HG02840 (cell line): Measurements from ENCODE around the gene PRIM2.
"Not testable (repeated sequence)": the region's sequence is repeated elsewhere in the genome, so short reads cannot be mapped to it uniquely, and the experiment has no call there.

Experiments
- ATAC-seq: cut with Tn5 transposase; IDR thresholded peaks from one replicate; pipeline ENCODE4 v1.9.1; 2021; ENCODE audit warnings: mild to moderate bottlenecking, moderate library complexity, moderate number of reproducible peaks; ENCODE audit not compliant: unreplicated experiment, low FRiP score

Gene PRIM2

GRCh38 chr6:57358319-57358718, 40.9 kb downstream of the PRIM2 start:
- ATAC-seq, result not testable (repeated sequence)

GRCh38 chr6:57359766-57360165, 42.3 kb downstream of the PRIM2 start:
- not testable (repeated sequence) for ATAC-seq

- not testable (repeated sequence) for ATAC-seq
These were observed 44.9 kb downstream of the PRIM2 start for GRCh38 chr6:57362340-57362739.

GRCh38 chr6:57365076-57365583, 47.7 kb downstream of the PRIM2 start:
- ATAC-seq, result not testable (repeated sequence)

DNA sequence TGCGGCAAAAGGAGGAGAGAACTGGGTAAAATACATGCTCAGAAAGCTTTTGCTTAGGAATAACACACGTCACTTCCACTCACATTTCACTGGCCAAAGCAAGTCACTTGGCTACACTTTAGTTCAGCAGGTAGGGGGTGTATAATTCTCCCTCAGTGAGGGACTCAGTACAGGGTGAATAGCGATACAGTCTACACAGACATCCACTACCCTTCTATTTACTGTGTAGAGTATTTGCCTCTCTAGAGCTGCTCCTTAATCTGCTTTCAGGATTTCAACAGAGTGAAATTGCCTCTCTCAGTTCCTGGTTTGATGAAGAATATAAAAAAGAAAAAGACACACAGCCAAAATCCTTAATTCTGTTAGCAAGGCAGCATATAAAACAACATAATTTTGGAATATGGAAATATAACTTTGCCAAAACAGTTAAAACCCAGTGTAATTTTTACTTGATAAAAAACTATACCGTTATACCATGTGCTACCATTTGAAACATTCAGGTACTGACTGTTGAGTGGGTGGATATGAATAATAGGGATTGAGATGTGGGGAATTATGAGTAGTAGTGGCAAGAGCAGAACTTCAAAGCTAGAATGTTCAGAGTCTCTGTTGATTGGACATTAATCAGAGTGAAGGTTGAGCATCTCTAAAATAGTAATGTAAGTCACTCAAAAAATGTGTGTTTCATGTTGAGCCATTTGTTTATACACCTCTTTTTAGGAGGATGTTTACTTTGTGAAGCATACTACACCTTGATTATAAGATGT, 51.7 kb downstream of the PRIM2 start:
- ATAC-seq, result not testable (repeated sequence)

- ATAC-seq, result not testable (repeated sequence)
These were observed 54.3 kb downstream of the PRIM2 start for GRCh38 chr6:57371779-57372178.

DNA sequence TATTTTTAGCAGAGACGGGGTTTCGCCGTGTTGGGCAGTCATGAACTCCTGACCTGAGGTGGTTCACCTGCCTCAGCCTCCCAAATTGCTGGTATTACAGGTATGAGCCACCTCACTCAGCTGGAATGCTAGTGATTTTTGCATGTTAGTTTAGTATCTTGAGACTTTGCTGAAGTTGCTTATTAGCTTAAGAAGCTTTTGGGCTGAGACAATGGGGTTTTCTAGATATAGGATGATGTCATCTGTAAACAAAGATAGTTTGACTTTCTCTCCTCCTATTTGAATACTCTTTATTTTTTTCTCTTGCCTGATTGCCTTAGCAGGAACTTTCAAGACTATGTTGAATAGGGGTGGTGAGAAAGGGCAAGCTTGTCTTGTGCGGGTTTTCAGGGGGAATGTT, 57.3 kb downstream of the PRIM2 start:
- not testable (repeated sequence) for ATAC-seq

DNA sequence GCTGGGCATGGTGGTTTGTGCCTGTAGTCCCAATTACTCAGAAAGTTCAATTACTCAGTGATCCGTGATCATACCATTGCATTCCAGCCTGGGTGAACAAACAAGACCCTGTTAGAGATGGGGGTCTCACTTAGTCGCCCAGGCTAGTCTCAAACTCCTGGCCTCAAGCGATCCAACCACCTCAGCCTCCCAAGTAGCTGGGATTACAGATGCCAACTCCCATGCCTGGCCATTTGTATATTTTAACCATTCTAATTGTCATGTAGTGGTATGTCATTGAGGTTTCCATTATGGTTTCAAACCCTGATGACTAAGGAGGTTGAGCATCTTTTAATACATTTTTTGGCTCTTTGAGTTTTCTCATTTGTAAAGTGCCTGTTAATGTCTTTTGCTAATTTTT, 58.7 kb downstream of the PRIM2 start:
- ATAC-seq, result not testable (repeated sequence)

GRCh38 chr6:57389038-57389592, 71.7 kb downstream of the PRIM2 start:
- not testable (repeated sequence) for ATAC-seq

DNA sequence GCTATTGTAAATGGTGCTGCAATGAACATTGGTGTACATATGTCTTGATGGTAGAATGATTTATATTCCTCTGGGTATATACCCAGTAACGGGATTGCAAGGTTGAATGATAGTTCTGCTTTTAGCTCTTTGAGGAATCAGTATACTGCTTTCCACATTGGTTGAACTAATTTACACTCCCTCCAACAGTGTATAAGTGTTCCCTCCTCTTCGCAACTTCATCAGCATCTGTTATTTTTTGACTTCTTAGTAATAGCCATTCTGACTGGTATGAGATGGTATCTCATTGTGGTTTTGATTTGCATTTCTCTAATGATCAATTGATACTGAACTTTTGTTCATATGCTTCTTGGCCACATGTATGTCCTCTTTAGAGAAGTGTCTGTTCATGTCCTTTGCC, 73.4 kb downstream of the PRIM2 start:
- not testable (repeated sequence) for ATAC-seq

DNA sequence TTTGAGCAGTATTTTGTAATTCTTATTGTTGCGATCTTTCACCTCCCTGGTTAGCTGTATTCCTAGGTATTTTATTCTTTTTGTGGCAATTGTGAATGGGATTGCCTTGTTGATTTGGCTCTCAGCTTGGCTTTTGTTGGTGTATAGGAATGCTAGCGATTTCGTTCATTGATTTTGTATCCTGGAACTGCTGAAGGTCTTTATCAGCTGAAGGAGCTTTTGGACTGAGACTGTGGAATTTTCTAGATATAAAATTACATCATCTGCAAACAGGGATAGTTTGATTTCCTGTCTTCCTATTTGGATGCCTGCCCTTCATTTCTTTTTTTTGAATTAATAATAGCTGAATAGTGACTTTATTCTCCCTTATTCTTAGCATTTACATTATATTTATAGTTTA, 74.6 kb downstream of the PRIM2 start:
- not testable (repeated sequence) for ATAC-seq

- ATAC-seq, result not testable (repeated sequence)
These were observed 101.9 kb downstream of the PRIM2 start for GRCh38 chr6:57419341-57419740.

- no peak for ATAC-seq
These were observed 104.1 kb downstream of the PRIM2 start for GRCh38 chr6:57421503-57421902.

DNA sequence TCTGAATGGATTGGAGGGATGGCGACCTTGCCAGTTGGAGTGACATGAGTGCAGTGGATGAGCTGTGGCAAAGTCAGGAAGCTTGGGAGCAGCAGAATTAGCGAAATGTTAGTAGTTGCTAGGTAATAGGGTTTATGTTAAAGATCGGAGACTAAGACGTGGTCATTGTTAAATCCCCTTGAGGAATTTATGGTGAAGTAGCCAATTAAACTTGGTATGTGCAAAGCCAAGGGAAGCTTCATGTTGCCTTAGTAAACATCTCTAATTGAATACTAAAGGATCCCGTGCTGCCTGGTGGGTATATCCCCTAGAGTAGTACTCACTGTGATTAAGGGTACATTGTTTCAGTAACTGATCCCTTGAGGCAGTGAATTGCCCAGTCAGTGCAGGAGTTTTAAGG, 106.0 kb downstream of the PRIM2 start:
- ATAC-seq, result no peak

DNA sequence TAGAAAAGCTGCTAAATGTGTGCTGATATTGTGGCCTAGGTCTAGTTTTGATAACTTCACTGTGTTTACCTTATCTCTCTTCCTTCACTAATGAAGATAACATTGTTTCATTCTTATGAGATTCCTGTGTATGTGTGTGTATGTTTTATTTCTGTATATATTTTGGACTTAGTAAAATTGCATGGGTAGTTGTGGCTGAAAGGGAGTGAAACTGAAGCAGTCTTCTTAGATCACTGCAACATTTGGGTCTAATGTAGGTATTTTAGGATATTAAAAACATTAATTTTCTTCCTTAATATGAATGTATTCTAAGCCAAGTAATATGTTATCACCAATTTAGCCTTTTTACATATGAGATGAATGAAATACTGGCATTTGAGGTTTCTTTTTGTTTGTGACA, 114.3 kb downstream of the PRIM2 start:
- not testable (repeated sequence) for ATAC-seq

DNA sequence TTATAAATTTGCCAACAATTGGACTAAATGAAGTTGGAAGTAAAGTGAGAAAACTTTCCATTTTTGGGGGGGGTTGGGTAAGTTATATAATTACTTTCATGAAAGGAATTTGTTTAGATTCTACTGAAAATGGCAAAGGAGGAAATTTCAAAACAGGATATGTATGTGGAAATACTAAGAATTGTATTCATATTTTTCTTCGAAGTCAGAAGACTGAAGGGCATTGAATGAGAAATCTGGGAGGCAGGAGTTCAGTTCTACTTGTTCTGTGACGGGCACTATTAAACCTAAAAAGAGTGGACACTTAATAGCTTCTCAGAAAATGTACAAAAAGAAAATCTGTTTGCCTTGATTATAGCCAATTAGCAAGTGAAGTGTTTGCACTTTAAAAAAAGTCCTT, 114.7 kb downstream of the PRIM2 start:
- ATAC-seq, result no peak

DNA sequence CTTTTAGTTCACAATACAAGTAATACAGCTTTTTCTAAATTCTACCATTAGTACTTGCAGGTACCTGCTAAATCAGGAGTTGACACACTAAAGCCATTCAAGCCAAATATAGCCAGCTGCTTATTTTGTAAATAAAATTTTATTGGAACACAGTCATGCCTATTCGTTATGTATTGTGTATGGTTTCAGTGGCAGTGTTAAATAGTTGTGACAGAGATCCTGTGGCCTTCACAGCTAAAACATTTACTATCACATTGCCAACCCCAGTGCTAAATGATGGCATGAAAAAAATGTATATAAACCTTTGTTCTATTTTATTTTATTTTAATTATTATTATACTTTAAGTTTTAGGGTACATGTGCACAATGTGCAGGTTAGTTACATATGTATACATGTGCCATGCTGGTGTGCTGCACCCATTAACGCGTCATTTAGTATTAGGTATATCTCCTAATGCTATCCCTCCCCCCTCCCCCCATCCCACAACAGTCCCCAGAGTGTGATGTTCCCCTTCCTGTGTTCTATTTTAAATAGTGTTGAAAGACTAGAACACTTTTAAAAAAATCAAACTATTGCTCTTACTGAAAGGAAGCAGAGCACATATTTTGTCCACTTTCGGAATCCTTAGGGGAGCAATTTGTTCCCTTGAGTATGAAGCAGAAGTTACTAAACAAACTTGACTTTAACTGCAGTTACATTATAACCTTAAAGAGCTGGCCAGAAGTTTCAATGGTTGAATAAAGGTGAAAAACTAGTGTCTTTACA, 115.7 kb downstream of the PRIM2 start:
- peak; percentile 48 for ATAC-seq

GRCh38 chr6:57433790-57434189, 116.4 kb downstream of the PRIM2 start:
- not testable (repeated sequence) for ATAC-seq

GRCh38 chr6:57434944-57435343, 117.5 kb downstream of the PRIM2 start:
- ATAC-seq, result no peak

DNA sequence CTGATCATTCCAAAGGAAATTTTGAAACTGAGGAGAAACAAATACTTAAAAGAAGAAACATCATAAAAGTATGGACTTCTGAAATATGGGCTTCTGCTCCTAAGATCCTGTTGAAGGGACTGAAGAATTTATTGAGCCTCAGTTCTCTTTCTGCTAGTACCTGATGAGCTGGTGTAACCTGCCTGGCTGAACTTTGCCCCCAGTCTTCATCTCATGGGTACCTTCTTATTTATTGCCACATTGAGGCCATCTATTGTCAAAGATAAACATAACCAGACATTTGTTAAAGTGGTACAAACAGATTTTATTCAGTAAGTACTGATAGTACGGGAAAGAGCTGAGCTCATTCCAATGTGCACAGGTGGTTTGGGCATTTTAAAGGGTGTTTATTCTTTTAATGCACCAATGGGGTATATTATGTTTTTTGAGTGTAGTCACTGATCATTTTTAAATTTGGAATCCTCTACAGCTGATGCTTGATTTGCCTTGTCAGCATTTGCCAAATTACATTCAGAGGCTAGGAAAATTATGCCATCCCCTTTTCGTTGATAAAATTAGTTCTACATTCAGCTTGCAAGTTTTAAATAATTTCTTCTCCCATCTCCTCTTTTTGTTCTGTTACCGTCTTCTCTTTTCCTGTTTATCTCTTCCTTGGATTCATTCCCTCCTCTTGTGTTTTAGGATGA, 118.2 kb downstream of the PRIM2 start:
- ATAC-seq, result no peak

GRCh38 chr6:57440735-57441134, 123.3 kb downstream of the PRIM2 start:
- ATAC-seq, result not testable (repeated sequence)
